SU-DHL-6 (cell line): ENCODE measurements around the gene ODAM.
"Not testable (repeated sequence)": the region's sequence is repeated elsewhere in the genome, so short reads cannot be mapped to it uniquely, and the experiment has no call there.

ENCODE experiments used
- H2AFZ ChIP-seq: fragments of 200-600 bp; sonication (generic); 2 replicates; pipeline ENCODE4 v1.6.1; 2014; ENCODE audit warnings: low read depth, mild to moderate bottlenecking, moderate library complexity, mixed read lengths, antibody characterized with exemption, low read length; ENCODE audit not compliant: severe bottlenecking
- H3F3A ChIP-seq: fragments of 200-600 bp; shearing (Covaris generic); 2 replicates; pipeline ENCODE4 v1.6.0; 2016; ENCODE audit warnings: antibody characterized with exemption, mild to moderate bottlenecking; ENCODE audit not compliant: insufficient read depth
- H3K27ac ChIP-seq: fragments of 200-600 bp; sonication (generic); 2 replicates; pipeline ENCODE4 v1.5.1; 2016; ENCODE audit warnings: low read depth, mild to moderate bottlenecking, low read length, moderate library complexity, mixed read lengths
- H3K27me3 ChIP-seq: fragments of 200-600 bp; sonication (generic), shearing (Covaris generic); 2 replicates; pipeline ENCODE4 v1.6.0; 2014; ENCODE audit warnings: mild to moderate bottlenecking, low read length
- H3K36me3 ChIP-seq: fragments of 200-600 bp; sonication (generic); 2 replicates; pipeline ENCODE4 v1.6.1; 2014; ENCODE audit warnings: mild to moderate bottlenecking, low read length, mixed read lengths
- H3K4me2 ChIP-seq: fragments of 300-600, 200-600 bp; shearing (Covaris generic), sonication (generic); 2 replicates; pipeline ENCODE4 v1.6.0; 2014; ENCODE audit warnings: low read length, low read depth, mild to moderate bottlenecking; ENCODE audit not compliant: poor library complexity, severe bottlenecking
- H3K4me3 ChIP-seq: fragments of 200-600 bp; sonication (generic); 2 replicates; pipeline ENCODE4 v1.5.1; 2014; ENCODE audit warnings: antibody characterized with exemption, low read length, mild to moderate bottlenecking, mixed read lengths; ENCODE audit not compliant: insufficient read depth, poor library complexity, severe bottlenecking
- H3K79me2 ChIP-seq: fragments of 200-600 bp; sonication (generic); 2 replicates; pipeline ENCODE4 v1.6.1; 2014; ENCODE audit warnings: mild to moderate bottlenecking, low read length, moderate library complexity; ENCODE audit not compliant: insufficient read depth
- H3K9ac ChIP-seq: fragments of 200-600 bp; sonication (generic); 2 replicates; pipeline ENCODE4 v1.7.0; 2014; ENCODE audit warnings: mild to moderate bottlenecking, low read length
- H3K9me2 ChIP-seq: fragments of 200-600 bp; sonication (generic); replicated peaks from 2 replicates; pipeline ENCODE4 v1.6.1; 2014; ENCODE audit warnings: low read length; ENCODE audit not compliant: insufficient read depth
- H3K9me3 ChIP-seq: fragments of 200-600 bp; sonication (generic); 2 replicates; pipeline ENCODE4 v1.6.1; 2014; ENCODE audit warnings: low read length, mixed read lengths; ENCODE audit not compliant: insufficient read depth
- H4K20me1 ChIP-seq: fragments of 200-600 bp; sonication (generic); 2 replicates; pipeline ENCODE4 v1.6.1; 2014; ENCODE audit warnings: low read depth, mild to moderate bottlenecking, antibody characterized with exemption, low read length, moderate library complexity, mixed read lengths
- CTCF ChIP-seq: fragments of 200-600 bp; sonication (generic); IDR thresholded peaks from one replicate; pipeline ENCODE4 v1.5.1; 2017; ENCODE audit warnings: antibody characterized with exemption, mild to moderate bottlenecking, low read length, moderate library complexity; ENCODE audit not compliant: insufficient read depth, poor library complexity, severe bottlenecking
- EZH2phosphoT487 ChIP-seq: fragments of 200-600 bp; sonication (generic), shearing (Covaris generic); conservative IDR thresholded peaks from 2 replicates; pipeline ENCODE4 v1.6.1; 2018; ENCODE audit warnings: mild to moderate bottlenecking, antibody characterized with exemption, low read length, moderate library complexity, mixed read lengths

Gene ODAM

GRCh38 chr4:70196857-70197256 lies 1.3 kb downstream of the ODAM start:
- no peak overlapping the region for H3K4me3 ChIP-seq
- H3K9ac ChIP-seq = no peak overlapping the region
- H3K27ac ChIP-seq = no peak overlapping the region
- H3K9me3 ChIP-seq = no peaks in the 10 kb centered on the region
- H2AFZ ChIP-seq = no peak overlapping the region
- H3K4me2 ChIP-seq = no peak overlapping the region
- H3K9me2 ChIP-seq = no peaks in the 10 kb centered on the region
- no peaks in the 10 kb centered on the region for H3K36me3 ChIP-seq
- no peaks in the 10 kb centered on the region for H3F3A ChIP-seq
- H4K20me1 ChIP-seq = no peaks in the 10 kb centered on the region
- H3K27me3 ChIP-seq = no peaks in the 10 kb centered on the region
- H3K79me2 ChIP-seq = no peaks in the 10 kb centered on the region
- TF ChIP-seq EZH2phosphoT487 (no peak), CTCF (no peak)

GRCh38 chr4:70197842-70198241 lies 2.3 kb downstream of the ODAM start:
- no peak overlapping the region for H3K4me2 ChIP-seq
- no peak for TF ChIP-seq EZH2phosphoT487
- TF ChIP-seq CTCF = no peak
- H3K27me3 ChIP-seq = no peaks in the 10 kb centered on the region

GRCh38 chr4:70203601-70204000 lies 8.1 kb downstream of the ODAM start:
- Histone ChIP-seq H3K9me3 (no peaks in the 10 kb centered on the region), H3K9me2 (no peaks in the 10 kb centered on the region), H3K27ac (no peak overlapping the region), H3K4me3 (no peak overlapping the region), H4K20me1 (no peaks in the 10 kb centered on the region), H3F3A (no peaks in the 10 kb centered on the region), H3K27me3 (no peaks in the 10 kb centered on the region), H2AFZ (no peak overlapping the region), H3K79me2 (no peaks in the 10 kb centered on the region), H3K4me2 (no peak overlapping the region), H3K36me3 (no peaks in the 10 kb centered on the region), H3K9ac (no peak overlapping the region)
- TF ChIP-seq CTCF (no peak), EZH2phosphoT487 (no peak)

More at GRCh38 chr4:70197842-70198241, 2.3 kb downstream of the ODAM start:
- Histone ChIP-seq H3K9me3 (no peaks in the 10 kb centered on the region), H3K9me2 (no peaks in the 10 kb centered on the region), H3K36me3 (no peaks in the 10 kb centered on the region), H3K9ac (no peak overlapping the region), H3K27ac (no peak overlapping the region), H3K4me3 (no peak overlapping the region), H3K79me2 (no peaks in the 10 kb centered on the region), H4K20me1 (no peaks in the 10 kb centered on the region), H3F3A (no peaks in the 10 kb centered on the region), H2AFZ (no peak overlapping the region)

- H2AFZ ChIP-seq, H4K20me1 ChIP-seq, H3K9me2 ChIP-seq, H3K79me2 ChIP-seq, H3K4me2 ChIP-seq, H3F3A ChIP-seq, H3K9ac ChIP-seq, H3K9me3 ChIP-seq, H3K27me3 ChIP-seq, H3K36me3 ChIP-seq, H3K4me3 ChIP-seq, H3K27ac ChIP-seq: not testable (repeated sequence)
Measured at GRCh38 chr4:70212752-70213151, 17.2 kb downstream of the ODAM start.

- not testable (repeated sequence) for H3K4me3 ChIP-seq, H3K4me2 ChIP-seq, H3K9ac ChIP-seq, H3K9me3 ChIP-seq, H3K27me3 ChIP-seq, H3K9me2 ChIP-seq, H3K79me2 ChIP-seq, H3K27ac ChIP-seq, H3F3A ChIP-seq, H4K20me1 ChIP-seq, H3K36me3 ChIP-seq, H2AFZ ChIP-seq
Measured at GRCh38 chr4:70216109-70216508, 20.6 kb downstream of the ODAM start.

GRCh38 chr4:70216550-70216949 lies 21.0 kb downstream of the ODAM start:
- H2AFZ ChIP-seq, H3F3A ChIP-seq, H3K79me2 ChIP-seq, H3K27ac ChIP-seq, H3K9ac ChIP-seq, H3K4me3 ChIP-seq, H3K36me3 ChIP-seq, H4K20me1 ChIP-seq, H3K9me2 ChIP-seq, H3K27me3 ChIP-seq, H3K4me2 ChIP-seq, H3K9me3 ChIP-seq: not testable (repeated sequence)
